ENCODE data around the gene PRPF6. TPM values are rescaled to one million over a fixed set of nuclear protein-coding genes. Genes with fewer than 3 reads are reported as not detected.

The PRPF6 gene
- total RNA-seq, 2 donors from 2014 or later, result 42.3 to 52.1 TPM

GRCh38 chr20:64047046-64047389 lies 66.1 kb downstream of the PRPF6 start:
- ATAC-seq, result no peak
- no peak for TF ChIP-seq POLR2A (IDR thresholded peaks at IDR 0.05)
- TF ChIP-seq, protein P1, sequence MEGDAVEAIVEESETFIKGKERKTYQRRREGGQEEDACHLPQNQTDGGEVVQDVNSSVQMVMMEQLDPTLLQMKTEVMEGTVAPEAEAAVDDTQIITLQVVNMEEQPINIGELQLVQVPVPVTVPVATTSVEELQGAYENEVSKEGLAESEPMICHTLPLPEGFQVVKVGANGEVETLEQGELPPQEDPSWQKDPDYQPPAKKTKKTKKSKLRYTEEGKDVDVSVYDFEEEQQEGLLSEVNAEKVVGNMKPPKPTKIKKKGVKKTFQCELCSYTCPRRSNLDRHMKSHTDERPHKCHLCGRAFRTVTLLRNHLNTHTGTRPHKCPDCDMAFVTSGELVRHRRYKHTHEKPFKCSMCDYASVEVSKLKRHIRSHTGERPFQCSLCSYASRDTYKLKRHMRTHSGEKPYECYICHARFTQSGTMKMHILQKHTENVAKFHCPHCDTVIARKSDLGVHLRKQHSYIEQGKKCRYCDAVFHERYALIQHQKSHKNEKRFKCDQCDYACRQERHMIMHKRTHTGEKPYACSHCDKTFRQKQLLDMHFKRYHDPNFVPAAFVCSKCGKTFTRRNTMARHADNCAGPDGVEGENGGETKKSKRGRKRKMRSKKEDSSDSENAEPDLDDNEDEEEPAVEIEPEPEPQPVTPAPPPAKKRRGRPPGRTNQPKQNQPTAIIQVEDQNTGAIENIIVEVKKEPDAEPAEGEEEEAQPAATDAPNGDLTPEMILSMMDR (IDR thresholded peaks at IDR 0.05), result no peak
- Histone ChIP-seq H3K4me1 (peaks cover 19% of the 10 kb centered on the region), H3K27ac (no peak overlapping the region), H3K4me3 (no peak overlapping the region), H3K36me3 (replicated peaks in 1 of 2; ENCODE audit: insufficient read depth in 1 of 2, low read depth in 2 of 2) (no peaks in the 10 kb centered on the region), H3K9me3 (no peaks in the 10 kb centered on the region), H3K27me3 (peaks cover 0 to 16% of the 10 kb centered on the region in 2 donors)
- intact Hi-C loops (cut with DNase I), result no loop called here
- 62 to 77% methylated on average over 8 of the region's 8 CpGs for WGBS, 2 donors
- no peak for DNase-seq

- 6 to 10% methylated on average over 15 to 49 of the region's 49 CpGs for WGBS, 2 donors
- H3K4me1 ChIP-seq, result peaks cover 14% of the 10 kb centered on the region
- H3K27me3 ChIP-seq, result peaks cover 0 to 12% of the 10 kb centered on the region in 2 donors
- intact Hi-C loops (cut with DNase I), result no loop called here
- no peak overlapping the region for H3K27ac ChIP-seq
- ATAC-seq, result no peak
- H3K4me3 ChIP-seq, result no peak overlapping the region
- H3K9me3 ChIP-seq, result no peaks in the 10 kb centered on the region
- no peak for DNase-seq
- TF ChIP-seq, protein P1 (IDR thresholded peaks at IDR 0.05), result no peak
- no peak for TF ChIP-seq POLR2A (IDR thresholded peaks at IDR 0.05)
- no peaks in the 10 kb centered on the region for H3K36me3 ChIP-seq (replicated peaks in 1 of 2; ENCODE audit: insufficient read depth in 1 of 2, low read depth in 2 of 2)
These were observed 67.1 kb downstream of the PRPF6 start for GRCh38 chr20:64047968-64048401.

DNA sequence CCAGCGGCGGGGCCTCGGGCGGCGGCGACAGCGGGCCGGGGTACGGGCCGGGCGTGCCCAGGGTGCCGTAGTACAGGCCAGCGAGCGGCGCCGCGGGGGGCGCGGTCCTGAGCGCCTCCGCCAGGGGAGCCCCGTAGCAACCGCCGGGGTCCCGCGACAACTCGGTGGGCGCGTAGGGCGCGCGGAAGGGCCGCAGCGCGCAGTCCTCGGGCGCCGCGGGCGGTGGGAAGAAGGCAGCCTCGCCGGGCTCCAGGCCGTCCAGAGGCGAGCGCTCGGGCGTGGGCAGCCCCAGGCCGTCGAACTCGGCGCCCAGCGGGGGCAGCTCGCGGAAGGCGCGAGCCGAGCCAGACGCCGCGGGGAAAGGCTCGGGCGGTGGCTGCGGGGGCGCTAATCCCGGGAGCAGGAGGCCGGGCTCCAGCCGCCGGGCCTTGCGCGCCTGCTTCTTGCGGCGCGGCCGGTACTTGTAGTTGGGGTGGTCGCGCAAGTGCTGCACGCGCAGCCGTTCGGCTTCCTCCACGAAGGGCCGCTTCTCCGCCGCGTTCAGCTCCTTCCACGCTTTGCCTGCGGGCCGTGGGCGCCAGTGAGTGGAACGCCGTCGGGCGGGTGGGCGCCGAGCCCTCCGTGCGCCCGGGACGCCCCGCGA lies 67.6 kb downstream of the PRPF6 start:
- no peak for TF ChIP-seq POLR2A (IDR thresholded peaks at IDR 0.05)
- TF ChIP-seq, protein P1 (IDR thresholded peaks at IDR 0.05), result no peak
- H3K36me3 ChIP-seq (replicated peaks in 1 of 2; ENCODE audit: insufficient read depth in 1 of 2, low read depth in 2 of 2), result no peaks in the 10 kb centered on the region
- WGBS, 2 donors, result 8% methylated on average over 87 of the region's 101 CpGs; no CpG with 5 or more reads in 1 of the 2 donors
- intact Hi-C loops (cut with DNase I), result no loop called here
- H3K9me3 ChIP-seq, result no peaks in the 10 kb centered on the region
- H3K27ac ChIP-seq, result no peak overlapping the region
- H3K4me1 ChIP-seq, result peaks cover 14% of the 10 kb centered on the region
- H3K4me3 ChIP-seq, result no peak overlapping the region
- no peak for ATAC-seq
- peaks cover 0 to 12% of the 10 kb centered on the region in 2 donors for H3K27me3 ChIP-seq
- DNase-seq, result no peak

DNA sequence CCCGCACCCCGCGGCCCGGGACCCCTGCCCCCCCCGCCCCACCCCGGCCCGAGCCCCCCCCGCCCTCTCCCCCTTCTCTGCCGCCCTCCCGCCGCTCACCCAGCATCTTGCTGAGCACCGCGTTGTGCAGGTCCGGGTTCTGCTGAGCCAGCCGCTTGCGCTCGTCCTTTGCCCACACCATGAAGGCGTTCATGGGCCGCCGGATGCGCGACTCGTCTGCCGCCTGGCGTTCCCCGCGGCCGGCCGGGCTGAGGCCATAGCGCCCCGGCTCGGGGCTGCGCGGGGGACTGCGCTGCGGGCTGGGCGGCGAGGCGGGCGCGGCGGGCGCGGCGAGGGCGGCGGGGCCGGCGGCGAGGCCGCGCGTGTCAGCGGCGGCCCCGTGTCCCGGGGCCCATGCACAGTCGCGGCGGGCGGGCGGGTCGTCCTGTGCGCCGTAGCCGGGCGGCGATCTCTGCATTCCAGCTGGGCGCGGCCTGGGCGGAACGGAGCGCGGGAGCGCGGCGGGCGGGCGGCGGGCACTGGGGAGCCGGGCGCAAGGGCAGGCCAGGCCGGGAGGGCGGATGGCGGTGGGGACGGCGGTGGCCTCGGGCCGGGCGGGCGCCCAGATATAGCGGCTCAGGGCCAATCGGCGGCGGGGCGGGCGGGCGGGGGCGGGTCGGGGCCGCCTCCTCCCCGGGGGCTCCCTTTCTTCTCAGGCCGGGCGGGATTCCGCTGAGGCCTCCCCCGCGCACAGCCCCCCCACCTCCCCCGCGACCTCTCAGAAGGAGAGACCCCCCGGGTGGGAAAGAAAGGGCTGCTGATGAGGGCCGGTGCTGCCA lies 68.3 kb downstream of the PRPF6 start, which contains the start of gene SOX18:
Gene SOX18 (minus strand): TSS at position 580 of the 818 bp plus-strand sequence. CDS start 123 bp downstream, at position 457.
- H3K27ac ChIP-seq, result peak within 1 kb of the TSS in 2 of 4 donors; percentile 31 to 53
- DNase-seq, result no peak
- no peak for ATAC-seq
- intact Hi-C loops (cut with DNase I), result no loop called here
- H3K4me3 ChIP-seq, result no peak within 1 kb of the TSS
- H3K4me1 ChIP-seq, result peaks cover 14% of the 10 kb centered on the region
- TF ChIP-seq, protein P1 (IDR thresholded peaks at IDR 0.05), result no peak
- TF ChIP-seq POLR2A (IDR thresholded peaks at IDR 0.05), result no peak
- peaks cover 0 to 12% of the 10 kb centered on the region in 2 donors for H3K27me3 ChIP-seq
- H3K9me3 ChIP-seq, result no peaks in the 10 kb centered on the region
- WGBS, 2 donors, result 1% methylated on average over 104 of the region's 111 CpGs; no CpG with 5 or more reads in 1 of the 2 donors
- H3K36me3 ChIP-seq (replicated peaks in 1 of 2; ENCODE audit: insufficient read depth in 1 of 2, low read depth in 2 of 2), result no peaks in the 10 kb centered on the region

All from body of pancreas (tissue), 4 donors.